Spinal cord (tissue), 10 donors: Measurements from ENCODE around the gene PHF20. TPM values are rescaled to one million over a fixed set of nuclear protein-coding genes. Genes with fewer than 3 reads are reported as not detected.
"Not testable (repeated sequence)": the region's sequence is repeated elsewhere in the genome, so short reads cannot be mapped to it uniquely, and the experiment has no call there.

Source experiments
- DNase-seq, 6 donors: peaks; one replicate each; pipeline versions ENCODE4 v3.0.0 to v3.0.0-alpha.2; 2013 to 2015; ENCODE audit warnings: low spot score in 6 of 6, low read depth in 4 of 6
- H3K27ac ChIP-seq: one replicate; pipeline ENCODE4 v1.5.1; 2013; ENCODE audit warnings: low read depth, low read length, control low read depth
- H3K27me3 ChIP-seq: one replicate; pipeline ENCODE4 v1.6.1; 2013; ENCODE audit warnings: low read length; ENCODE audit not compliant: control insufficient read depth, insufficient read depth
- H3K36me3 ChIP-seq: one replicate; pipeline ENCODE4 v1.6.1; 2013; ENCODE audit warnings: low read length; ENCODE audit not compliant: control insufficient read depth, insufficient read depth
- H3K4me1 ChIP-seq: one replicate; pipeline ENCODE4 v1.6.1; 2013; ENCODE audit warnings: low read length; ENCODE audit not compliant: control insufficient read depth, insufficient read depth
- H3K4me3 ChIP-seq: one replicate; pipeline ENCODE4 v1.5.1; 2013; ENCODE audit warnings: low read depth, low read length, control low read depth
- H3K9me3 ChIP-seq: one replicate; pipeline ENCODE4 v1.6.1; 2013; ENCODE audit warnings: low read length; ENCODE audit not compliant: control insufficient read depth, insufficient read depth
- WGBS: methylation state at CpG from one replicate; pipeline ENCODE4 v1.1.5; 2013; ENCODE audit warnings: missing lambda C conversion rate; ENCODE audit not compliant: insufficient coverage; 5-methylcytosine and 5-hydroxymethylcytosine counted together
- polyA plus RNA-seq, 2 donors: library from polyadenylated mRNA; unstranded; fragments of 120-200 nt; gene quantifications; one replicate each; pipeline ENCODE4 v1.2.1, GENCODE V29; 2013; ENCODE audit not compliant: insufficient read length in 2 of 2
- small RNA-seq: library from RNA; depleted of rRNA; stranded (forward); fragments of <200 nt; gene quantifications from one replicate; pipeline ENCODE3, GENCODE V24; 2014; ENCODE audit warnings: low replicate concordance
- total RNA-seq, 2 donors: library from RNA; depleted of rRNA in 1 of 2; stranded (reverse); fragments of 120-200 nt in 1 of 2; fragments of >200 nt in 1 of 2; gene quantifications; one replicate each; pipeline versions ENCODE4 v1.2.3 to v1.2.4, GENCODE V29; 2013 to 2014
- donor health status: healthy.

PHF20 gene
- total and polyA plus RNA-seq, 4 donors = 31.0 to 38.7 (median 33.4) TPM

DNA sequence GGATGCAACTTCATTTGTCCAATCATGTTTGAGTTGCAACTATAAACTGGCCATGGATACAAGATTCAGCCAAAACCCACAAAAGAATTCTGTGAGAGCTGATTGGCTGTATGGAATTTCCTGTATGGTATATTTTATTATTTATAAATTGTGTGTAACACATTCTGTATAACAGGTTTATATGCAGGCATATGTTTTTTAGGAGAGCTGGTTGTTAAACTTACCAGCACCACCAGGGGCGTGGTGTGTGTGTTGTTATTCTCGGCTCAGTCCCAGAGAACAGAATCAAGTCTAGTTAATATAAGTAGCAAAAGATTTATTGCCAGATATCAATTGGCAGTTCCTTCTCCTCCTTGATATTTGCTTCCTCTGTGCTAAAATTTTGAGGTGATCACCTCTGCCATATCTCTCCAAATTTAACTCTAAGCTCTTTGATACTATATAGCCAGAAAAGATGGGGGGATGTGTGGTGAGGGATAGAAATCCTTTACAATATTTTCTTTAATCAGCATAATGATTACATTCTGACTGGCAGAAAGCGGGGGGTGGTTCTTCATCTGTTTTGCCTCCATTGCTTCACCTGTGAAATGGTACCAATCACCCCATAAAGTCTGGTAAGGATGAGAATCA is 219.4 kb downstream of the PHF20 start:
- H3K27me3 ChIP-seq = no peaks in the 10 kb centered on the region
- no peaks in the 10 kb centered on the region for H3K9me3 ChIP-seq
- H3K4me1 ChIP-seq = peaks cover 3% of the 10 kb centered on the region
- peak in 2 of 6 donors; percentile 43 to 51 for DNase-seq
- no peak overlapping the region for H3K27ac ChIP-seq
- no CpG with 5 or more reads among the region's 3 CpGs for WGBS
- H3K4me3 ChIP-seq = no peak overlapping the region
- H3K36me3 ChIP-seq = no peaks in the 10 kb centered on the region

DNA sequence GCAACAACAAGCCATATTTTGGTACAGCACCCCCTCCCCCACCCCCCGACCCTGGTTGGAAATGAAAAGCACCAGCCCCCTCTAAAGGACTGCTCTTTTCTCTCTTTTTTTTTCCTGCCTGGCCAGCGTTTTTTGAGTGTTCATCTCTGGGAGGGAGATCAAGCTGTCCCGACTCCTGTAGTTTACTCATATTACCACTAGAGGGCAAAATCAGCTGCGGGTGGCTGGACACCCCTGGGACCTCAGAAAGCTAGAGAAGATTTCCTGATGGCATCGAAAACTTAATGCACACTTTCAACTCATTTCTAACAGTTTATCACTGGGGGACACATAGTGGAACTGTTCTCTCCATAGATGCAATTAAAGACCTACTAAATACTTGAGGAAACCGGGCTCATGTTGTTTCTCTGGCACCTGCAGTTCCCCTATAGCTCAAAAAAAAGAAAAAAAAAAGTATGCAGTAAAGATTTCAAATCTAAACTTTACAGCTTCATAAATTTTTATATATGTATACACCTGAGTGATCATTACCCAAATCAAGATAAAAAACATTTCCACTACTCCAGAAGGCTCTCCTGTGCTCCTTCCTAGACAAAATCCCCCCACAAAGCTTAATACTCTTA is 221.0 kb downstream of the PHF20 start:
- no peak overlapping the region for H3K4me3 ChIP-seq
- WGBS = no CpG with 5 or more reads among the region's 6 CpGs
- peaks cover 3% of the 10 kb centered on the region for H3K4me1 ChIP-seq
- H3K27ac ChIP-seq = no peak overlapping the region
- no peaks in the 10 kb centered on the region for H3K27me3 ChIP-seq
- H3K9me3 ChIP-seq = no peaks in the 10 kb centered on the region
- H3K36me3 ChIP-seq = no peaks in the 10 kb centered on the region
- peak; percentile 31 to 93 (median 64) for DNase-seq

DNA sequence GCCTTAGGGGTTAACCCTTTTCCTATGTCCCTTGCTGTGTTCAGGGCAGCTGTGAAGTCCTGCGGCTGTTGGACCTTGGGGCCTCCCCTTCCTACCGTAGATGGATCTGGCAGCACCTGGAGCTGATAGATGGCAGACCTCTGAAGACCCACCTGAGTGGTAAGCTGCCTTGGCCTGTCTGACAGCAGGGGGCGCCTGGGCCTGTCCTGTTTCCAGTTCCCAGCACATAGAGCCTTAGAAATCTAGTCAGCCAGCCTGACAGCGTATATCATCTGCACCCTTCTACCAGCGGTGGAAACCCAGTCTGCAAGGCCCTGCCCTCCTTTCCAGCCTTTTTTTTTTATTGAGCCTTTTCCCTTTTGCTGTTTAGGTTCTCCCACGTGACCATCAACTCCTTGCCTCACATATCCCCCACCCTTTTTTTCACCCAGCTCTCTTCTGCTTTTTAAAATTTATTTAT is 223.2 kb downstream of the PHF20 start:
- DNase-seq = peak; percentile 31 to 94 (median 58)
- no peak overlapping the region for H3K4me3 ChIP-seq
- H3K9me3 ChIP-seq = no peaks in the 10 kb centered on the region
- no peaks in the 10 kb centered on the region for H3K36me3 ChIP-seq
- WGBS = 0% methylated on average over 5 of the region's 6 CpGs
- peaks cover 3% of the 10 kb centered on the region for H3K4me1 ChIP-seq
- H3K27me3 ChIP-seq = no peaks in the 10 kb centered on the region
- H3K27ac ChIP-seq = no peak overlapping the region

DNA sequence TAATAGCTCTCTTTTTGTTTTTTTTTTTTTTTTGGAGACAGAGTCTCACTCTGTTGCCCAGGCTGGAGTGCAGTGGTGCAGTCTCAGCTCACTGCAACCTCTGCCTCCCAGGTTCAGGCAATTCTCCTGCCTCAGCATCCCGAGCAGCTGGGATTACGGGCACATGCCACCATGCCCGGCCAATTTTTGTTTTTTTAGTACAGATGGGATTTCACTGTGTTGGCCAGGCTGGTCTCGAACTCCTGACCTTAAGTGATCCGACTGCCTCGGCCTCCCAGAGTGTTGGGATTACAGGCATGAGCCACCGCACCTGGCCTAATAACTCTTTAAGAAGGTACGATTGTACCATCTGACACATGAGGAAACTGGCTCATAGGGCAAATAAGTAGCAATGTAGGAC is 224.7 kb downstream of the PHF20 start:
- H3K4me3 ChIP-seq, H3K4me1 ChIP-seq, H3K27ac ChIP-seq, H3K27me3 ChIP-seq, H3K36me3 ChIP-seq, DNase-seq, H3K9me3 ChIP-seq: not testable (repeated sequence)
- 95% methylated on average over 6 of the region's 8 CpGs for WGBS

Small RNA genes within 50 kb of the gene (small RNA-seq; reads per million reads assigned to genes)
- gene COX7BP2 (not detected), gene HIGD1AP16 (not detected), gene RF00019 (not detected), gene RF00026 (not detected), gene RNU4-40P (0.10 reads per million), gene RNU6-937P (not detected)

Other genes starting within 250 kb of the PHF20 start
- not detected for gene C20orf173, start 242.4 kb upstream of the PHF20 start, total RNA-seq
- gene C20orf173, start 242.4 kb upstream of the PHF20 start, polyA plus RNA-seq = not detected
- 100 to 1,000 TPM; 197 to 336 TPM for gene ERGIC3, start 229.9 kb upstream of the PHF20 start, total RNA-seq
- gene ERGIC3, start 229.9 kb upstream of the PHF20 start, polyA plus RNA-seq = 100 to 1,000 TPM; 256 to 296 TPM
- gene SPAG4, start 156.2 kb upstream of the PHF20 start, total RNA-seq = 10 to 100 TPM in 1 of 2 donors, 1 to 10 TPM in 1; 1.8 to 15.2 TPM
- gene SPAG4, start 156.2 kb upstream of the PHF20 start, polyA plus RNA-seq = 1 to 10 TPM; 4.2 to 7.7 TPM
- 10 to 100 TPM; 58.8 to 65.1 TPM for gene CPNE1, start 107.1 kb upstream of the PHF20 start, total RNA-seq
- 100 to 1,000 TPM; 114 to 192 TPM for gene CPNE1, start 107.1 kb upstream of the PHF20 start, polyA plus RNA-seq
- gene RBM12, start 107.1 kb upstream of the PHF20 start, total RNA-seq = 10 to 100 TPM; 66.8 to 73.9 TPM
- gene RBM12, start 107.1 kb upstream of the PHF20 start, polyA plus RNA-seq = 10 to 100 TPM; 50.2 to 65.4 TPM
- gene NFS1, start 72.7 kb upstream of the PHF20 start, total RNA-seq = 10 to 100 TPM; 26.2 to 38.1 TPM
- gene NFS1, start 72.7 kb upstream of the PHF20 start, polyA plus RNA-seq = 10 to 100 TPM; 27.8 to 31.7 TPM
- 100 to 1,000 TPM in 1 of 2 donors, 10 to 100 TPM in 1; 71.4 to 209 TPM for gene ROMO1, start 72.6 kb upstream of the PHF20 start, total RNA-seq
- gene ROMO1, start 72.6 kb upstream of the PHF20 start, polyA plus RNA-seq = 100 to 1,000 TPM in 1 of 2 donors, 10 to 100 TPM in 1; 95.3 to 109 TPM
- 100 to 1,000 TPM; 382 to 441 TPM for gene RBM39, start 29.8 kb upstream of the PHF20 start, total RNA-seq
- gene RBM39, start 29.8 kb upstream of the PHF20 start, polyA plus RNA-seq = 100 to 1,000 TPM; 289 to 322 TPM
- gene SCAND1, start 182.5 kb downstream of the PHF20 start, total RNA-seq = 10 to 100 TPM; 22.3 to 60.4 TPM
- gene SCAND1, start 182.5 kb downstream of the PHF20 start, polyA plus RNA-seq = 10 to 100 TPM; 75.3 to 80.6 TPM
- 1 to 10 TPM; 3.2 to 9.8 TPM for gene CNBD2, start 196.6 kb downstream of the PHF20 start, total RNA-seq
- 1 to 10 TPM in 1 of 2 donors, under 1 TPM in 1; 0.41 to 1.0 TPM for gene CNBD2, start 196.6 kb downstream of the PHF20 start, polyA plus RNA-seq